Keratinocyte (primary cell): ENCODE measurements around the gene ASIC2. TPM values are rescaled to one million over a fixed set of nuclear protein-coding genes. Genes with fewer than 3 reads are reported as not detected.

Source experiments
- DNase-seq: peaks from one replicate; pipeline ENCODE4 v3.0.0-alpha.2; 2011; ENCODE audit warnings: low read depth, missing footprints, low spot score
- FAIRE-seq: peaks from 2 replicates; lab custom pipeline; 2011; peaks lifted over from hg19 to GRCh38; lab: Jason Lieb, UNC
- H2AFZ ChIP-seq: 2 replicates; pipeline ENCODE4 v1.6.0; 2012; ENCODE audit warnings: low read length, control low read depth, inconsistent platforms; ENCODE audit not compliant: control insufficient read depth
- H3K27ac ChIP-seq: 2 replicates; pipeline ENCODE4 v1.5.1; 2011; ENCODE audit warnings: low read length; ENCODE audit not compliant: control insufficient read depth, insufficient read depth
- H3K27me3 ChIP-seq: 3 replicates; pipeline ENCODE4 v1.6.0; 2011; ENCODE audit warnings: low read length; ENCODE audit not compliant: control insufficient read depth, insufficient read depth; ENCODE audit errors: extremely low read depth
- H3K36me3 ChIP-seq, 2 experiments: 2 replicates in 1 of 2; 3 replicates in 1 of 2; pipeline ENCODE4 v1.5.1; 2011; ENCODE audit warnings: low read length in 2 of 2, mild to moderate bottlenecking in 1 of 2; ENCODE audit not compliant: control insufficient read depth in 2 of 2, insufficient read depth in 2 of 2; ENCODE audit errors: extremely low read depth in 1 of 2
- H3K4me1 ChIP-seq: 3 replicates; pipeline ENCODE4 v1.5.1; 2011; ENCODE audit warnings: low read length; ENCODE audit not compliant: control insufficient read depth, insufficient read depth; ENCODE audit errors: extremely low read depth
- H3K4me2 ChIP-seq: 3 replicates; pipeline ENCODE4 v1.6.0; 2011; ENCODE audit warnings: low read depth, low read length; ENCODE audit not compliant: control insufficient read depth, insufficient read depth; ENCODE audit errors: extremely low read depth
- H3K4me3 ChIP-seq, 3 experiments: fragments of 200-600 bp in 1 of 3; sonication (generic) in 1 of 3; 2 replicates in 2 of 3; 3 replicates in 1 of 3; pipeline ENCODE4 v1.5.1; 2011 to 2016; ENCODE audit warnings: low read length in 3 of 3, mild to moderate bottlenecking in 3 of 3, control low read depth in 2 of 3, inconsistent platforms in 1 of 3, low read depth in 1 of 3, mixed read lengths in 1 of 3, mixed run types in 1 of 3, moderate library complexity in 1 of 3; ENCODE audit not compliant: control insufficient read depth in 2 of 3, insufficient read depth in 2 of 3; ENCODE audit errors: extremely low read depth in 1 of 3
- H3K79me2 ChIP-seq: 2 replicates; pipeline ENCODE4 v1.6.0; 2012; ENCODE audit warnings: low read length; ENCODE audit not compliant: control insufficient read depth, insufficient read depth
- H3K9ac ChIP-seq: 3 replicates; pipeline ENCODE4 v1.6.0; 2011; ENCODE audit warnings: low read length; ENCODE audit not compliant: control insufficient read depth, insufficient read depth; ENCODE audit errors: extremely low read depth
- H3K9me1 ChIP-seq: 3 replicates; pipeline ENCODE4 v1.6.0; 2011; ENCODE audit warnings: low read length; ENCODE audit not compliant: control insufficient read depth, insufficient read depth; ENCODE audit errors: extremely low read depth
- H3K9me3 ChIP-seq: 2 replicates; pipeline ENCODE4 v1.5.1; 2012; ENCODE audit warnings: low read depth, low read length; ENCODE audit not compliant: control insufficient read depth
- H4K20me1 ChIP-seq: 3 replicates; pipeline ENCODE4 v1.6.0; 2011; ENCODE audit warnings: low read length; ENCODE audit not compliant: control insufficient read depth, insufficient read depth; ENCODE audit errors: extremely low read depth
- EZH2 ChIP-seq: IDR thresholded peaks from one replicate; pipeline ENCODE4 v1.6.1; 2012; ENCODE audit warnings: inconsistent platforms, mild to moderate bottlenecking, low read length, moderate library complexity
- dilution Hi-C: fragments of 300-500 bp; cut with MboI; formaldehyde crosslinking; loops from one replicate; pipeline ENCODE4 v1.7.0; 2020; ENCODE audit warnings: low sequenced_read_pairs; ENCODE audit not compliant: extremely low pct_ligation_motif_present
- polyA plus RNA-seq, 5 experiments: library from polyadenylated mRNA; depleted of rRNA in 3 of 5; stranded (reverse) in 3 of 5; stranded (forward) in 1 of 5; unstranded in 1 of 5; fragments of >200 nt; gene quantifications; 1 replicate in 1 of 5; 2 replicates in 3 of 5; 3 replicates in 1 of 5; pipeline versions ENCODE4 v1.2.1 to v1.2.3, GENCODE V29; 2011 to 2012; ENCODE audit warnings: missing spikeins in 2 of 5, low read depth in 1 of 5, low replicate concordance in 1 of 5
- TF ChIP-seq, protein P1 (sequence below), 3 experiments: IDR thresholded peaks in 1 of 3; conservative IDR thresholded peaks in 1 of 3; optimal IDR thresholded peaks in 1 of 3; 2 replicates in 2 of 3; 3 replicates in 1 of 3; pipeline versions ENCODE3 to v1.5.1; 2011; ENCODE audit warnings: low read length in 3 of 3, mild to moderate bottlenecking in 3 of 3, moderate library complexity in 2 of 3, control low read depth in 1 of 3, inconsistent platforms in 1 of 3; ENCODE audit not compliant: insufficient read depth in 2 of 3; ENCODE audit errors: extremely low read depth in 1 of 3

ASIC2 gene
- polyA plus RNA-seq, 1 donor (not counting 4 experiments of a cell fraction or from before 2014, with no cell fraction given) = not detected

GRCh38 chr17:32998887-32999228 is 294.2 kb downstream of the ASIC2 start:
- TF ChIP-seq, protein P1, sequence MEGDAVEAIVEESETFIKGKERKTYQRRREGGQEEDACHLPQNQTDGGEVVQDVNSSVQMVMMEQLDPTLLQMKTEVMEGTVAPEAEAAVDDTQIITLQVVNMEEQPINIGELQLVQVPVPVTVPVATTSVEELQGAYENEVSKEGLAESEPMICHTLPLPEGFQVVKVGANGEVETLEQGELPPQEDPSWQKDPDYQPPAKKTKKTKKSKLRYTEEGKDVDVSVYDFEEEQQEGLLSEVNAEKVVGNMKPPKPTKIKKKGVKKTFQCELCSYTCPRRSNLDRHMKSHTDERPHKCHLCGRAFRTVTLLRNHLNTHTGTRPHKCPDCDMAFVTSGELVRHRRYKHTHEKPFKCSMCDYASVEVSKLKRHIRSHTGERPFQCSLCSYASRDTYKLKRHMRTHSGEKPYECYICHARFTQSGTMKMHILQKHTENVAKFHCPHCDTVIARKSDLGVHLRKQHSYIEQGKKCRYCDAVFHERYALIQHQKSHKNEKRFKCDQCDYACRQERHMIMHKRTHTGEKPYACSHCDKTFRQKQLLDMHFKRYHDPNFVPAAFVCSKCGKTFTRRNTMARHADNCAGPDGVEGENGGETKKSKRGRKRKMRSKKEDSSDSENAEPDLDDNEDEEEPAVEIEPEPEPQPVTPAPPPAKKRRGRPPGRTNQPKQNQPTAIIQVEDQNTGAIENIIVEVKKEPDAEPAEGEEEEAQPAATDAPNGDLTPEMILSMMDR (optimal IDR thresholded peaks at IDR 0.05 in 1 of 3, IDR thresholded peaks at IDR 0.05 in 1 of 3, conservative IDR thresholded peaks at IDR 0.05 in 1 of 3; ENCODE audit: extremely low read depth in 1 of 3, insufficient read depth in 2 of 3, low read length in 3 of 3) = no peak
- TF ChIP-seq EZH2 = no peak
- FAIRE-seq (no peak), DNase-seq (no peak)
- dilution Hi-C loops = no loop called here
- Histone ChIP-seq H3K27ac (no peak overlapping the region), H3K4me3 (no peak overlapping the region), H3K4me2 (no peak overlapping the region), H3K36me3 (no peaks in the 10 kb centered on the region), H3K4me1 (peaks cover 2% of the 10 kb centered on the region), H2AFZ (no peak overlapping the region), H3K79me2 (no peaks in the 10 kb centered on the region), H3K27me3 (peaks cover 7% of the 10 kb centered on the region), H3K9me1 (no peaks in the 10 kb centered on the region), H4K20me1 (no peaks in the 10 kb centered on the region), H3K9me3 (no peaks in the 10 kb centered on the region), H3K9ac (no peak overlapping the region)

DNA sequence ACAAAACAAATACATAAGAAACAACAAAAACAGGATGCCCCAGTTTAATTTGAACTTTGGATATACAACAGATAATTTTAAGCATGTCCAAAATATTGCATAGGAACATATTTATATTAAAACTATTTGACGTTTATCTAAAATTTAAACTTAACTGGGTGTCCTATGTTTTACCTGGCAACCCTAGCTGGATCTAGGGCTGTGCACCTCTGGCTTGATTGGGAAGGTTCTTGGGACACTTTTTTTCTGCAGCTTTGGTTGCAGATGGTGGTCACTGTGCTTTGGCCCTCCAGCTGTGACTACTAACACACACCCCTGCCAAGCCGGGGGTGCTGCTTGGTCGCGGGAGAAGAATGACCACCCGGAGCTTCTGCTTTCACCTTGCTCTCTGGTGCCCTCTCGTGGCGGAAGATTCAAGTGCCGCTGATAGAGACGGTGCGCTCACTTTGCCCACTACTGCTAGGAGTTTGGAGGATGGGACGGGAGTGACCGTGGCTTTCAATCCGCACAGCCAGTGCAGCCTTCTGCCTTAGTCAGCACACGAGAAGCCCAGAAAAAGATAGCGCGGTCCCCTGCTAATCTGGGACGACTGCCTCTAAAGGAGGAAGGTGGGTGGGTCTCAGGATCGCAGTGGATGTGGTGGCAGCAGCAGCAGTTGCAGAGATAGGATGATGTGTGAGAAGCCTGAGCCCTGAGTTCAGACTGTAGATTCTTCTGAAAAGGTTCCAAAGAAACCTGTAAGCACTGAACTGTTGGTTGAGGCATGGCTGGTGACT is 294.8 kb downstream of the ASIC2 start:
- H3K4me2 ChIP-seq = peak overlapping the region; percentile 53
- H3K4me3 ChIP-seq = no peak overlapping the region
- H3K9ac ChIP-seq = no peak overlapping the region
- no peaks in the 10 kb centered on the region for H3K36me3 ChIP-seq
- H3K27ac ChIP-seq = no peak overlapping the region
- DNase-seq (peak; percentile 9), FAIRE-seq (peak; percentile 71)
- H4K20me1 ChIP-seq = no peaks in the 10 kb centered on the region
- H3K79me2 ChIP-seq = no peaks in the 10 kb centered on the region
- H3K4me1 ChIP-seq = peaks cover 2% of the 10 kb centered on the region
- peaks cover 4% of the 10 kb centered on the region for H3K27me3 ChIP-seq
- H3K9me1 ChIP-seq = no peaks in the 10 kb centered on the region
- TF ChIP-seq, protein P1 (optimal IDR thresholded peaks at IDR 0.05 in 1 of 3, IDR thresholded peaks at IDR 0.05 in 1 of 3, conservative IDR thresholded peaks at IDR 0.05 in 1 of 3; ENCODE audit: extremely low read depth in 1 of 3, insufficient read depth in 2 of 3, low read length in 3 of 3) = peak; percentile 84 to 93 (median 86)
- TF ChIP-seq EZH2 = no peak
- dilution Hi-C loops = no loop called here
- no peak overlapping the region for H2AFZ ChIP-seq
- no peaks in the 10 kb centered on the region for H3K9me3 ChIP-seq
